ENCODE measurements around the gene GALNT7. TPM values are rescaled to one million over a fixed set of nuclear protein-coding genes. Genes with fewer than 3 reads are reported as not detected.

GALNT7 gene
- total and polyA plus RNA-seq, 4 donors = 6.3 to 29.8 (median 16.2) TPM

- Histone ChIP-seq H3K4me1 (ENCODE audit: control insufficient read depth in 1 of 2, insufficient read depth in 2 of 2, low read length in 2 of 2) (no peaks in the 10 kb centered on the region), H3K27ac (ENCODE audit: low read depth in 1 of 2, low read length in 2 of 2) (no peak overlapping the region), H3K4me3 (ENCODE audit: low read length in 2 of 2) (no peak overlapping the region), H3K9me3 (ENCODE audit: control insufficient read depth, low read length) (no peaks in the 10 kb centered on the region), H3K27me3 (ENCODE audit: control insufficient read depth in 1 of 2, insufficient read depth in 2 of 2, low read length in 1 of 2) (no peaks in the 10 kb centered on the region), H3K36me3 (ENCODE audit: control insufficient read depth in 1 of 2, insufficient read depth in 2 of 2, low read length in 1 of 2) (peaks cover 2 to 4% of the 10 kb centered on the region in 2 donors)
- intact Hi-C loops (cut with DNase I) = no loop called here
- DNase-seq (no peak), ATAC-seq (ENCODE audit: low FRiP score) (no peak)
- 94 to 96% methylated on average over 4 of the region's 4 CpGs for WGBS, 2 donors
Observed at GRCh38 chr4:173311368-173311767, 142.8 kb downstream of the GALNT7 start.

GRCh38 chr4:173314715-173315114, 146.1 kb downstream of the GALNT7 start:
- Histone ChIP-seq H3K27me3 (ENCODE audit: control insufficient read depth in 1 of 2, insufficient read depth in 2 of 2, low read length in 1 of 2) (no peaks in the 10 kb centered on the region), H3K27ac (ENCODE audit: low read depth in 1 of 2, low read length in 2 of 2) (no peak overlapping the region), H3K9me3 (ENCODE audit: control insufficient read depth, low read length) (no peaks in the 10 kb centered on the region), H3K4me3 (ENCODE audit: low read length in 2 of 2) (no peak overlapping the region), H3K36me3 (ENCODE audit: control insufficient read depth in 1 of 2, insufficient read depth in 2 of 2, low read length in 1 of 2) (peaks cover 2 to 5% of the 10 kb centered on the region in 2 donors), H3K4me1 (ENCODE audit: control insufficient read depth in 1 of 2, insufficient read depth in 2 of 2, low read length in 2 of 2) (no peaks in the 10 kb centered on the region)
- intact Hi-C loops (cut with DNase I) = loop anchor here (5.0 kb wide), 2 partner anchors 178 to 183 kb away; no protein-coding TSS in a partner anchor
- ATAC-seq (ENCODE audit: low FRiP score) (no peak), DNase-seq (no peak)
- 80 to 82% methylated on average over 3 of the region's 3 CpGs for WGBS, 2 donors

GRCh38 chr4:173316060-173316459, 147.4 kb downstream of the GALNT7 start:
- intact Hi-C loops (cut with DNase I) = loop anchor here (2.0 to 5.0 kb wide), 3 partner anchors 101 to 181 kb away; no protein-coding TSS in a partner anchor
- H3K4me1 ChIP-seq (ENCODE audit: control insufficient read depth in 1 of 2, insufficient read depth in 2 of 2, low read length in 2 of 2) = no peaks in the 10 kb centered on the region
- ATAC-seq (ENCODE audit: low FRiP score) (no peak), DNase-seq (no peak)
- H3K27me3 ChIP-seq (ENCODE audit: control insufficient read depth in 1 of 2, insufficient read depth in 2 of 2, low read length in 1 of 2) = no peaks in the 10 kb centered on the region
- H3K4me3 ChIP-seq (ENCODE audit: low read length in 2 of 2) = no peak overlapping the region
- no peaks in the 10 kb centered on the region for H3K9me3 ChIP-seq (ENCODE audit: control insufficient read depth, low read length)
- H3K36me3 ChIP-seq (ENCODE audit: control insufficient read depth in 1 of 2, insufficient read depth in 2 of 2, low read length in 1 of 2) = peaks cover 2 to 5% of the 10 kb centered on the region in 2 donors
- H3K27ac ChIP-seq (ENCODE audit: low read depth in 1 of 2, low read length in 2 of 2) = no peak overlapping the region
- 66 to 76% methylated on average over 2 of the region's 2 CpGs for WGBS, 2 donors

GRCh38 chr4:173317004-173317403, 148.4 kb downstream of the GALNT7 start:
- Histone ChIP-seq H3K4me3 (ENCODE audit: low read length in 2 of 2) (no peak overlapping the region), H3K9me3 (ENCODE audit: control insufficient read depth, low read length) (no peaks in the 10 kb centered on the region), H3K36me3 (ENCODE audit: control insufficient read depth in 1 of 2, insufficient read depth in 2 of 2, low read length in 1 of 2) (peaks cover 2 to 5% of the 10 kb centered on the region in 2 donors), H3K27me3 (ENCODE audit: control insufficient read depth in 1 of 2, insufficient read depth in 2 of 2, low read length in 1 of 2) (no peaks in the 10 kb centered on the region), H3K4me1 (ENCODE audit: control insufficient read depth in 1 of 2, insufficient read depth in 2 of 2, low read length in 2 of 2) (no peaks in the 10 kb centered on the region), H3K27ac (ENCODE audit: low read depth in 1 of 2, low read length in 2 of 2) (no peak overlapping the region)
- 45 to 60% methylated on average over 3 of the region's 3 CpGs for WGBS, 2 donors
- DNase-seq = no peak
- ATAC-seq (ENCODE audit: low FRiP score) = no peak
- intact Hi-C loops (cut with DNase I) = loop anchor here (2.0 to 5.0 kb wide), 3 partner anchors 100 to 180 kb away; no protein-coding TSS in a partner anchor

GRCh38 chr4:173318240-173318639, 149.6 kb downstream of the GALNT7 start:
- DNase-seq (no peak), ATAC-seq (ENCODE audit: low FRiP score) (no peak)
- Histone ChIP-seq H3K27me3 (ENCODE audit: control insufficient read depth in 1 of 2, insufficient read depth in 2 of 2, low read length in 1 of 2) (no peaks in the 10 kb centered on the region), H3K27ac (ENCODE audit: low read depth in 1 of 2, low read length in 2 of 2) (no peak overlapping the region), H3K36me3 (ENCODE audit: control insufficient read depth in 1 of 2, insufficient read depth in 2 of 2, low read length in 1 of 2) (peaks cover 2 to 3% of the 10 kb centered on the region in 2 donors), H3K4me1 (ENCODE audit: control insufficient read depth in 1 of 2, insufficient read depth in 2 of 2, low read length in 2 of 2) (no peaks in the 10 kb centered on the region), H3K4me3 (ENCODE audit: low read length in 2 of 2) (no peak overlapping the region), H3K9me3 (ENCODE audit: control insufficient read depth, low read length) (no peaks in the 10 kb centered on the region)
- intact Hi-C loops (cut with DNase I) = loop anchor here (5.0 kb wide), 2 partner anchors 174 to 179 kb away; no protein-coding TSS in a partner anchor

GRCh38 chr4:173318648-173319211, 150.1 kb downstream of the GALNT7 start:
- WGBS, 2 donors = 13% methylated on average over 3 of the region's 3 CpGs
- Histone ChIP-seq H3K9me3 (ENCODE audit: control insufficient read depth, low read length) (no peaks in the 10 kb centered on the region), H3K27ac (ENCODE audit: low read depth in 1 of 2, low read length in 2 of 2) (no peak overlapping the region), H3K4me3 (ENCODE audit: low read length in 2 of 2) (no peak overlapping the region), H3K27me3 (ENCODE audit: control insufficient read depth in 1 of 2, insufficient read depth in 2 of 2, low read length in 1 of 2) (no peaks in the 10 kb centered on the region), H3K36me3 (ENCODE audit: control insufficient read depth in 1 of 2, insufficient read depth in 2 of 2, low read length in 1 of 2) (peaks cover 2 to 3% of the 10 kb centered on the region in 2 donors), H3K4me1 (ENCODE audit: control insufficient read depth in 1 of 2, insufficient read depth in 2 of 2, low read length in 2 of 2) (no peaks in the 10 kb centered on the region)
- ATAC-seq (ENCODE audit: low FRiP score) = peak; percentile 69
- DNase-seq = no peak
- intact Hi-C loops (cut with DNase I) = loop anchor here (5.0 kb wide), 2 partner anchors 174 to 179 kb away; no protein-coding TSS in a partner anchor

GRCh38 chr4:173319696-173320095, 151.1 kb downstream of the GALNT7 start:
- ATAC-seq (ENCODE audit: low FRiP score) = no peak
- H3K27me3 ChIP-seq (ENCODE audit: control insufficient read depth in 1 of 2, insufficient read depth in 2 of 2, low read length in 1 of 2) = no peaks in the 10 kb centered on the region
- intact Hi-C loops (cut with DNase I) = loop anchor here (5.0 kb wide), 2 partner anchors 173 to 178 kb away; no protein-coding TSS in a partner anchor
- H3K4me1 ChIP-seq (ENCODE audit: control insufficient read depth in 1 of 2, insufficient read depth in 2 of 2, low read length in 2 of 2) = no peaks in the 10 kb centered on the region
- no peak for DNase-seq
- H3K9me3 ChIP-seq (ENCODE audit: control insufficient read depth, low read length) = no peaks in the 10 kb centered on the region
- H3K4me3 ChIP-seq (ENCODE audit: low read length in 2 of 2) = no peak overlapping the region
- no peak overlapping the region for H3K27ac ChIP-seq (ENCODE audit: low read depth in 1 of 2, low read length in 2 of 2)
- WGBS, 2 donors = 76 to 78% methylated on average over 2 of the region's 2 CpGs
- peaks cover 2 to 3% of the 10 kb centered on the region in 2 donors for H3K36me3 ChIP-seq (ENCODE audit: control insufficient read depth in 1 of 2, insufficient read depth in 2 of 2, low read length in 1 of 2)

- no peaks in the 10 kb centered on the region for H3K36me3 ChIP-seq (ENCODE audit: control insufficient read depth in 1 of 2, insufficient read depth in 2 of 2, low read length in 1 of 2)
- no peak for DNase-seq
- H3K4me3 ChIP-seq (ENCODE audit: low read length in 2 of 2) = no peak overlapping the region
- no peak overlapping the region for H3K27ac ChIP-seq (ENCODE audit: low read depth in 1 of 2, low read length in 2 of 2)
- no peaks in the 10 kb centered on the region for H3K4me1 ChIP-seq (ENCODE audit: control insufficient read depth in 1 of 2, insufficient read depth in 2 of 2, low read length in 2 of 2)
- H3K9me3 ChIP-seq (ENCODE audit: control insufficient read depth, low read length) = no peaks in the 10 kb centered on the region
- WGBS, 2 donors = 93 to 95% methylated on average over 5 of the region's 5 CpGs
- no peak for ATAC-seq (ENCODE audit: low FRiP score)
- no peaks in the 10 kb centered on the region for H3K27me3 ChIP-seq (ENCODE audit: control insufficient read depth in 1 of 2, insufficient read depth in 2 of 2, low read length in 1 of 2)
- intact Hi-C loops (cut with DNase I) = no loop called here
Observed at GRCh38 chr4:173325007-173325736, 156.6 kb downstream of the GALNT7 start.
